HepG2 (cell line): Measurements from ENCODE around the gene FCN3.

Experiments
- FOXA3 ChIP-seq: IDR thresholded peaks from 2 replicates; pipeline ENCODE4 v1.6.1; 2016; ENCODE audit warnings: missing genetic modification reagents, missing compliant biosample characterization
- HDAC6 ChIP-seq: fragments of 200-600 bp; sonication (generic); IDR thresholded peaks from 2 replicates; pipeline ENCODE4 v1.7.0; 2017; ENCODE audit warnings: mild to moderate bottlenecking, antibody characterized with exemption, low read length, low read depth
- TBL1XR1 ChIP-seq: fragments of 150-350 bp; IDR thresholded peaks from 2 replicates; pipeline ENCODE4 v1.6.1; 2014; ENCODE audit warnings: borderline replicate concordance, low read length; ENCODE audit not compliant: partially characterized antibody
- ZNF33B ChIP-seq: sonication (generic); formaldehyde crosslinking; IDR thresholded peaks from 2 replicates; pipeline ENCODE4 v1.5.1; 2020; ENCODE audit warnings: mild to moderate bottlenecking, missing genetic modification reagents
- ZNF878 ChIP-seq: sonication (generic); formaldehyde crosslinking; IDR thresholded peaks from 2 replicates; pipeline ENCODE4 v1.8.1; 2023; ENCODE audit warnings: mild to moderate bottlenecking, missing genetic modification reagents, moderate library complexity
- TF ChIP-seq, protein P1 (sequence below): sonication (generic); formaldehyde crosslinking; IDR thresholded peaks from 2 replicates; pipeline ENCODE4 v1.5.0; 2020; ENCODE audit warnings: mild to moderate bottlenecking, missing genetic modification reagents, moderate library complexity
- TF ChIP-seq, protein P2 (sequence below): sonication (generic); formaldehyde crosslinking; IDR thresholded peaks from 2 replicates; pipeline ENCODE4 v1.4.0; 2020; ENCODE audit warnings: missing genetic modification reagents

DNA sequence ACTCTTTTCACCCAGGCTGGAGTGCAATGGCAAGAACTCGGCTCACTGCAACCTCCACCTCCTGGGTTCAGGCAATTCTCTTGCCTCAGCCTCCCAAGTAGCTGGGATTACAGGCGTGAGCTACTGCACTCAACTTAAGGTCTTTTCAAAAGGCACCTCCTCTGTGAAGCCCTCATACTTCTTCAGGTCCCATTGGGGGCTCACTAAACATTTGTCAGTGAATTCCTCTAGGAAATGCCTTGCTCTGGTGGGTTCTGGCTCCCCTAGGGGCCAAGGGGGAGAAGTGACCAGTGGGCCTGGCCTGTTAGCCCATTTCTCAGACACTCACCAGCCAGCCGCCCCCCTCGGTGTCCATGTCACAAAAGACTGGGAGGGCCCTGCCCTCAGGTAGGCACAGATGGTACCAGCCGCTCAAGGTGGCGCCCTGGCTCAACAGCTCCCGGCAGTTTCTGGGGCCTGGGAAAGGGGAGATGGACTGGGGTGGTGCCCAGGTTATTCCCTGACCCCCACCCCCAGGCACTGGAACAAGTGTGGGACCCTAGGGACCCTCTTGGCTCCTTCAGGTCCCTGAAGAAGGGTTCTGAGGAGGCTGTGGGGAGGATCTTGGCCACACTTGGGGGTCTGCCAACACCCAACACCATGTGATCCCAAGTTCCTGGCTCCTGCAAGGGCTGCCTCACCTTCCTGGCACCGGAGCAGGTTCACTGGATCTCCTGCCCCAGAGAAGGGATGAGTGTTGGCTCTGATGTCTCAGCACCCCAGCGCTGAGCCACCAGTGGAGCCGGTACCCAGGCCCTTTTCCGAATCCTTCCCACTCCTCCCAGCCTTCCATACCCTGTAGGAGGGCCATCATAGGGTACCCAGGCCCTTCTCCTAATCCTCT, 1.6 kb downstream of the FCN3 start:
- TF ChIP-seq, protein P1, sequence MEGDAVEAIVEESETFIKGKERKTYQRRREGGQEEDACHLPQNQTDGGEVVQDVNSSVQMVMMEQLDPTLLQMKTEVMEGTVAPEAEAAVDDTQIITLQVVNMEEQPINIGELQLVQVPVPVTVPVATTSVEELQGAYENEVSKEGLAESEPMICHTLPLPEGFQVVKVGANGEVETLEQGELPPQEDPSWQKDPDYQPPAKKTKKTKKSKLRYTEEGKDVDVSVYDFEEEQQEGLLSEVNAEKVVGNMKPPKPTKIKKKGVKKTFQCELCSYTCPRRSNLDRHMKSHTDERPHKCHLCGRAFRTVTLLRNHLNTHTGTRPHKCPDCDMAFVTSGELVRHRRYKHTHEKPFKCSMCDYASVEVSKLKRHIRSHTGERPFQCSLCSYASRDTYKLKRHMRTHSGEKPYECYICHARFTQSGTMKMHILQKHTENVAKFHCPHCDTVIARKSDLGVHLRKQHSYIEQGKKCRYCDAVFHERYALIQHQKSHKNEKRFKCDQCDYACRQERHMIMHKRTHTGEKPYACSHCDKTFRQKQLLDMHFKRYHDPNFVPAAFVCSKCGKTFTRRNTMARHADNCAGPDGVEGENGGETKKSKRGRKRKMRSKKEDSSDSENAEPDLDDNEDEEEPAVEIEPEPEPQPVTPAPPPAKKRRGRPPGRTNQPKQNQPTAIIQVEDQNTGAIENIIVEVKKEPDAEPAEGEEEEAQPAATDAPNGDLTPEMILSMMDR, result no peak; the same call in 1 of the 2 replicates
- TF ChIP-seq, protein P2, sequence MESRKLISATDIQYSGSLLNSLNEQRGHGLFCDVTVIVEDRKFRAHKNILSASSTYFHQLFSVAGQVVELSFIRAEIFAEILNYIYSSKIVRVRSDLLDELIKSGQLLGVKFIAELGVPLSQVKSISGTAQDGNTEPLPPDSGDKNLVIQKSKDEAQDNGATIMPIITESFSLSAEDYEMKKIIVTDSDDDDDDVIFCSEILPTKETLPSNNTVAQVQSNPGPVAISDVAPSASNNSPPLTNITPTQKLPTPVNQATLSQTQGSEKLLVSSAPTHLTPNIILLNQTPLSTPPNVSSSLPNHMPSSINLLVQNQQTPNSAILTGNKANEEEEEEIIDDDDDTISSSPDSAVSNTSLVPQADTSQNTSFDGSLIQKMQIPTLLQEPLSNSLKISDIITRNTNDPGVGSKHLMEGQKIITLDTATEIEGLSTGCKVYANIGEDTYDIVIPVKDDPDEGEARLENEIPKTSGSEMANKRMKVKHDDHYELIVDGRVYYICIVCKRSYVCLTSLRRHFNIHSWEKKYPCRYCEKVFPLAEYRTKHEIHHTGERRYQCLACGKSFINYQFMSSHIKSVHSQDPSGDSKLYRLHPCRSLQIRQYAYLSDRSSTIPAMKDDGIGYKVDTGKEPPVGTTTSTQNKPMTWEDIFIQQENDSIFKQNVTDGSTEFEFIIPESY (CRISPR knock-in tag), result no peak
- TF ChIP-seq ZNF878 (CRISPR knock-in tag) (no peak), TBL1XR1 (no peak), FOXA3 (CRISPR knock-in tag) (no peak), HDAC6 (no peak), ZNF33B (CRISPR knock-in tag) (no peak)
